ENCODE measurements around the gene SAYSD1.

SAYSD1 gene

GRCh38 chr6:39111280-39111679 is 3.7 kb downstream of the SAYSD1 start:
- DNase-seq (ENCODE audit: extremely low read depth in 1 of 2, low read depth in 1 of 2): no peak

- DNase-seq (ENCODE audit: extremely low read depth in 1 of 2, low read depth in 1 of 2): no peak
Measured at GRCh38 chr6:39108041-39108839, 6.7 kb downstream of the SAYSD1 start.

GRCh38 chr6:39107641-39108040 is 7.3 kb downstream of the SAYSD1 start:
- no peak for DNase-seq (ENCODE audit: extremely low read depth in 1 of 2, low read depth in 1 of 2)

GRCh38 chr6:39107034-39107433 is 8.0 kb downstream of the SAYSD1 start:
- DNase-seq (ENCODE audit: extremely low read depth in 1 of 2, low read depth in 1 of 2): no peak

DNA sequence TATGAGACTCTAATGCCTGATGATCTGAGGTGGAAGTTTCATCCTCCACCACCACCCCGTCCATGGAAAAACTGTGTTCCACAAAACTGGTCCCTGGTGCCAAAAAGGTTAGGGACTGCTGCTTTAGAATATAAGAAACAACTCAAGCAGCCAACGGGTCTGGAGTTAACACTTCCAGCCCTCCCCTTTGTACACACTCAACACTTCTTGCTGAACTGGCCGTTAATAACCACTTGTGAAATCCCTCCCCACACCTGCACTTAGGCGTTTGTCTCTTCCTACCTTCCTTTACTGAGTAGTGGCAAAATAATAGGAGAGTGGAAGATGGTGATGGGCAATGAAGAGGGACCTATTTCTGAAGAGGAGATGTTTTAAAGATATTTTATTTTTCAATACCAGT is 10.5 kb downstream of the SAYSD1 start:
- no peak for DNase-seq (ENCODE audit: extremely low read depth in 1 of 2, low read depth in 1 of 2)

DNA sequence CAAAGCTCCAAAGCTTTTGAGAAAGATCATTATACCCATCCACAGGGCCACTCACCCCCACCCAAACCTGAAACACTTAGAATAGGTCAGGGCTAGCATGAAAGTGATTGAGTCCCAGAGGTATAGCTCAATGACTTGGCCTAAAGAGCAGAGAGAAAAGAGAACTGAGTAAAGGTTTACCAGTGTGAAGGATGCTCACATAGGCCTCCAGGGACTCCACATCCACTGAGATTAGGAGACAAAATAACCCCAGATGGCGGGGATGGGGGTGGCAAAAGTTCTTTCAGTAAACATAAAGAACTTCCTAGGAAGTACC is 12.2 kb downstream of the SAYSD1 start:
- DNase-seq (ENCODE audit: extremely low read depth in 1 of 2, low read depth in 1 of 2): no peak

DNA sequence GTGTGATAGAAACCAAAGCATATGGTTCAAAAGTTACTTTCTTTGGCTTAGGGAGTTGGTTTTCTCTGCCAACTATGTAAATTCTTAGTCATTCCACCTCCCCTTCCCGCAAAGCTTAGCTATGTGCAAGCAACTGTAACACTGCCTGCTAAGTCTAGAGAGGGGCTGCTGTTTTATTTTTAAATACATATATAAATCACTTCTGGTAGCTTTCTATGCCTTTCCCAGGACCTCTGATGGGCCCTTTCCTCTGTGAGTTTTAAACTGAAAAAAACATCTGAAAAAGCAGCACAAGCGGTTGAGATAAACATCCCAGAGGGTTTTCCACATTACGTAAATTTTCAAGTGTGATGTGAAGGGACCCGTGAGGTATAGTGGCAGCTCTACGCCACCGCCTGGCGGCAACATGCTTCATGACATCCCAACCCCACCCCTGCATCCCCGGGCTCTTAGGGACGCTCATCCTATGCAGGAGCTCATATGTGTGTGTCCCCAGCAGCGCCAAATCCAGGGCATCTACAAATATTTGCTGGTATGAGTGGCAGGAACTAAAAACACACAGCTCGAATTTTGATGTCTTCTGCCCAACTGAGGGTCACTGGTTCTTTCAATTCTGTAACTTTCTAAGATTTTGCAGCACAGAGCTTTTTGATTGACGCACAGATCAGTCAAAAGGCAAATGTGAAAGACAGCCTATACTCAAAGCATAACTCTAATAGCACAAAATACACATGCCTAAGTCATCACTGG is 12.7 kb downstream of the SAYSD1 start:
- DNase-seq (ENCODE audit: extremely low read depth in 1 of 2, low read depth in 1 of 2): no peak

DNA sequence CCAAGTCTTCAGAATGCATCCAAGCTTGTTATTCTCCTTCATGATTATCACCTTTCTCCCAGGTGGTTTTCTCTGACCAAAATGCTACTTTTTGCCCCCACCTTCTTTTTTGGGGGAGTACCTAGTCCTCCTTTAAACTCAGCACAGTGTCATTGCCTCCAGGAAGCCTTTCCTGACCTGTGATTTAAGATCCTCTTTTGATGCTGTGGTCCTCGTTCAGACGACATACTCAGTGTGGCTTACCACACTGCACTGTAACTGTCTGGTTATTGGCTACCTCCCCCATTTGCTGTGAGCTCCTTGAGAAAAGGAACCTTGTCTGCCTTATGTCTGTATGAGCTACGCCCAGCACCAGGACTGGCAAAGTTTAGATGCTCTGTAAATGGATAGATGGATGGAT is 14.6 kb downstream of the SAYSD1 start:
- DNase-seq (ENCODE audit: extremely low read depth in 1 of 2, low read depth in 1 of 2): no peak

DNA sequence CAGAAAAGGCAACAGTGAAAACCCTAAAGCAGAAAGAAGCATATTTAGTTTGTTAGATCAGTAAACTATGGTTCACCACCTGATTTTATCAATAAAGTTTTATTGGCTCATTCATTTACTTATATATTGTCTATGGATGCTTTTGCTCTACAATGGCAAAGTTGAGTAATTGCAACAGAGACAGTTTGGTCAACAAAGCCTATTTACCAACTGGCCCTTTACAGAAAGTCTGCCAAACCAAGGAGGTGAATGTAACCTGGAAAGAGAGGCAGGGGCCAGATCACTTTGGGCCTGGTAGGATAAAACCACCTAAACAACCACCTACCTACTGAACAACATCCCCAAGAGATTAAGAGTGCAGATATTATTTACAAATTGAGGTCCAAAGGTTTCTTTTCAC is 19.4 kb downstream of the SAYSD1 start:
- no peak for DNase-seq (ENCODE audit: extremely low read depth in 1 of 2, low read depth in 1 of 2)

- DNase-seq (ENCODE audit: extremely low read depth in 1 of 2, low read depth in 1 of 2): no peak
Measured at GRCh38 chr6:39093149-39093708, 21.8 kb downstream of the SAYSD1 start.

GRCh38 chr6:39092124-39092523 is 22.9 kb downstream of the SAYSD1 start:
- DNase-seq (ENCODE audit: extremely low read depth in 1 of 2, low read depth in 1 of 2): no peak

DNA sequence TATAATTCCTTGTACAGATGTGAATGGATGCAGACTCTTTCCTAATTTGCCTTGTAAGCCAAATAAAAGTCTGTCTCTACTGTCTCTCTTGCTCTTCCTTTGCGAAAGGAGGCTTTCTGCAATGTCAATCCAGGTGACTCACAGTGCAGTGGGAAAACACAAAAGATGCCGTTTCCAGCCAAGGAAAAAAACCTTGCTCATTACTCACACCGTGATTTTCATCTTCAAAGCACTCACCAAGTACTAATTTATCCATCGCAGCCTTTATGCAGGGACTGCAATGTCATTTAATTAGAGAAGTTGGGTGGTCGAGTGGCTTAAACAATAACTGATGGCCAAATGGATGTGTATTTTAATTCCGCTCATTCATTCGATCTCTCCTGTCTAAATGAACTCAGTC is 23.8 kb downstream of the SAYSD1 start:
- no peak for DNase-seq (ENCODE audit: extremely low read depth in 1 of 2, low read depth in 1 of 2)

DNA sequence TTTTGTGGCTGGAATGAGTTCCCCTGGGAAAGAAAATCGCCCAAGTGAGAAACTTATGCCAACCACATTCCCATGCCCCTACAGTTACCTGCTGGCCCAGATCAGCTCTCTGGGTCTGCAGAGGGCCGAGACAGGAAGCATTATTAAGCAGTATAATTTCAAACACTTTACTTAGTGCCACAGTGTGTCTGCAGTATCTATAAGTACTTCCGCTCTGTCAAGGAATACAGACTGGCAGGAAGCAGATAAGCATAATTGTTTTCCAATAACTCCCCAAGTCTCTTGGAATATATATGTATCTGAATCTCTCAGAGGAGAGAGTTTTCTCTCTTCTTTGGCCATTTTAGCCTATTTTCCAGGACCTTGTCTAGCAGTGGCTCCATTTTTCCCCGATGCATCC is 24.9 kb downstream of the SAYSD1 start:
- DNase-seq (ENCODE audit: extremely low read depth in 1 of 2, low read depth in 1 of 2): no peak

- DNase-seq (ENCODE audit: extremely low read depth in 1 of 2, low read depth in 1 of 2): no peak
Measured at GRCh38 chr6:39088331-39088730, 26.7 kb downstream of the SAYSD1 start.

DNA sequence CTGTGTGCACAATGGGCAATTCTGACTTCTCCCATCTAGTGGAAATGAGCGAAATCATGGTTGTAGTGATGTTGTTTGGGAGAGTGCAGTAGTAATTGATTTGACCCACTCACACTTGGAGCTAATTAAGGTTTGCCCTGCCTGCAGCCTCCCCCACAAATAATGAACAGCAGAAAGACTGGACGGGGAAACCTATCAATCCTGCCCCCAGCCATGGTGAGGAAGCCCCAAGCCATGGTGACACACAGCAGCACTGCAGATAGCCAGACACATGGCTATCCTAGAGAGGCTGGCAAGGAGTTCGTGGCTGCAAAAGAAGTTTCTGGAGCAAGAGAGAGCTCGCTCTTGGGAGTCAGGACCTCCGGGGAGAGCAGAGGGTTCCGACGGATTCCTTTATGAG is 27.8 kb downstream of the SAYSD1 start:
- DNase-seq (ENCODE audit: extremely low read depth in 1 of 2, low read depth in 1 of 2): no peak

DNA sequence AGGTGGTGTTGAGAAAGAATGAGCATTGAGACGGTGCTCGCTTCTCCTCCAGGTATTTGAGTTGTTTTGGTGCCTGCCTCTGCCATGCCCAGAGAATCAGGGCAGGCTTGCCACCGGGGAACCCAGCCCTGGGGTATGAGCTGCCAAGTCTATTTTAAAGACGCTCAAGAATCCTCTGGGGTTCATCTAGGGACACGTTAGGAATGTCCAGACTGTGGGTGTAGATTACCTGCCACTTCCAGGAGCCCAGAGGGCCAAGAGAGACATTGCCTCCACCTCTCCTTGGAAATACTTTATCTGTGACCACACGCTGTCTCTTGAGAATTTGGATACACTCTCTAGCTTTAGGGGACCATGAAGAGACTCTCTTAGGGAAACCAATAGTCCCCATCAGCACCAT is 28.3 kb downstream of the SAYSD1 start:
- no peak for DNase-seq (ENCODE audit: extremely low read depth in 1 of 2, low read depth in 1 of 2)

DNA sequence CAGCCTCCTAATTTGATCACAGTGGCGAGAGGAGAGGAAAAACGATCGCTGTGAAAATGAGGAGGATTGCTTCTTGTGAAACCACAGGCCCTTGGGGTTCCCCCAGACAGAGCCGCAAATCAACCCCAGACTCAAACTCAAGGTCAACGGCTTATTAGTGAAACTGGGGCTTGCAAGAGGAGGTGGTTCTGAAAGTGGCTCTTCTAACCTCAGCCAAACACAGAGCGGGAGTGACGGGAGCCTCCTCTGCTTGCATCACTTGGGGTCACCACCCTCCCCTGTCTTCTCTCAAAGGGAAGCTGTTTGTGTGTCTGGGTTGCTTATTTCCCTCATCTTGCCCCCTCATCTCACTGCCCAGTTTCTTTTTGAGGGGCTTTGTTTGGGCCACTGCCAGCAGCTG is 28.7 kb downstream of the SAYSD1 start:
- DNase-seq (ENCODE audit: extremely low read depth in 1 of 2, low read depth in 1 of 2): no peak

GRCh38 chr6:39085129-39085797 is 29.7 kb downstream of the SAYSD1 start:
- DNase-seq (ENCODE audit: extremely low read depth in 1 of 2, low read depth in 1 of 2): no peak

- DNase-seq (ENCODE audit: extremely low read depth in 1 of 2, low read depth in 1 of 2): no peak
Measured at GRCh38 chr6:39084506-39084905, 30.5 kb downstream of the SAYSD1 start.

GRCh38 chr6:39083231-39083634 is 31.8 kb downstream of the SAYSD1 start:
- DNase-seq (ENCODE audit: extremely low read depth in 1 of 2, low read depth in 1 of 2): no peak

DNA sequence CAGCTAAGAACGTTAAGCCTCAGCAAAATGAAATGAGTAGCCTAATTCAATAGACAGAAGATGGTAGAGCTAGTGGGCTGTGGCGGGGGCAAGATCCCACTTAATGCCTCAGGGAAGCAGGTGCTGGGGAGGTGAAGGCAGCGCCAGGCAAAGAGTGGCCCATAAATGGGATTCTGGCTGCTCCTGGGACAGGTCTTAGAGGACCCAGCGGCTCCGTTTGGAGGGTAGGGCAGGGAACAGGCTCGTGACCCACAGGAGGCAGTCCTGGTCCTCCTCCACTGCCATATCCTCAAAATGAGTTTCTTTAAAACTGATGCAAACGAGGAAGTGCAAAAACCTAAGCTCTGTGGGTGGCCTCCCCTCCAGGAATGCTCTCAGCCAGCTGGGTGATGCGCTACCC is 32.7 kb downstream of the SAYSD1 start:
- no peak for DNase-seq (ENCODE audit: extremely low read depth in 1 of 2, low read depth in 1 of 2)

Measured in activated CD8-positive, alpha-beta memory T cell treated with anti-CD3 and anti-CD28 coated beads for 1 hour (primary cell).